GM19238 (cell line): Measurements from ENCODE around the gene RHOBTB3.

ENCODE experiments used
- DNase-seq: peaks from one replicate; pipeline ENCODE4 v3.0.0; 2011; ENCODE audit warnings: low spot score; ENCODE audit not compliant: insufficient read length

The RHOBTB3 gene

GRCh38 chr5:95839658-95840057 lies 108.5 kb downstream of the RHOBTB3 start:
- no peak for DNase-seq

DNA sequence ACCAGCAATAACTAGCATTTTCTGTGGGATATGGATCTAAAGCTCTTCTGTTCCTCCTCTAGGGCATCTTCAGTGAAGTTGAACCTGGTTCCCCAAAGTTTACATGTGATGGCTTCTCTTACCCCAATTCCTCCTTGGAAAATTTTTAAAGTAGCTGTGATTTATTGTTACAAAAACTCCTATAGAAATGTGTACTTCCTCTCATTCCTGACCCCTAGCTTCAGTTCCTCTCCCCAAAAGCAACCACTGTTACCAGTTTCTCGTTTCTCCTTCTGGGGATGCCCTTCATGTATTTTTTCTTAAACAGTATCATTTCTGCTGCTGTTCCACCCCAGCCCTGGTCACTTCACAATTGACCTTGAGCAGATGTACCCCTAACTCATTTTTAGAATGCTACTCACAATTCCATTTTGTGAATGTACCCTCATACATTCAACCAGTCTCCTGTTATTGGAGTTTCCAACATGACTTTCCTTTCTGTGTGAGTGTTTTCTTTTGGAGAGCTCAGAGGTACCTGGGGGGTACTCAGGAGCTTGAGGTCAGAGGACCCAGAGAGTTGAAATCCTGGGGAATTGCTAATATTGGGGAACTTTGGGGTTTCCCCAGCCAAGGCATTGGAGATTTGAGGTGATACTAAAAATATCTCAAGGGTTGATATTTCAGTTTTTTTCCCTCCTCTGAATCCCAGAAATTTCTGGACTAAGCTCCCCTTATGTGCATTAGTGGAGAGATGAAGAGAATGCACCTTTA lies 110.0 kb downstream of the RHOBTB3 start:
- DNase-seq, result no peak

DNA sequence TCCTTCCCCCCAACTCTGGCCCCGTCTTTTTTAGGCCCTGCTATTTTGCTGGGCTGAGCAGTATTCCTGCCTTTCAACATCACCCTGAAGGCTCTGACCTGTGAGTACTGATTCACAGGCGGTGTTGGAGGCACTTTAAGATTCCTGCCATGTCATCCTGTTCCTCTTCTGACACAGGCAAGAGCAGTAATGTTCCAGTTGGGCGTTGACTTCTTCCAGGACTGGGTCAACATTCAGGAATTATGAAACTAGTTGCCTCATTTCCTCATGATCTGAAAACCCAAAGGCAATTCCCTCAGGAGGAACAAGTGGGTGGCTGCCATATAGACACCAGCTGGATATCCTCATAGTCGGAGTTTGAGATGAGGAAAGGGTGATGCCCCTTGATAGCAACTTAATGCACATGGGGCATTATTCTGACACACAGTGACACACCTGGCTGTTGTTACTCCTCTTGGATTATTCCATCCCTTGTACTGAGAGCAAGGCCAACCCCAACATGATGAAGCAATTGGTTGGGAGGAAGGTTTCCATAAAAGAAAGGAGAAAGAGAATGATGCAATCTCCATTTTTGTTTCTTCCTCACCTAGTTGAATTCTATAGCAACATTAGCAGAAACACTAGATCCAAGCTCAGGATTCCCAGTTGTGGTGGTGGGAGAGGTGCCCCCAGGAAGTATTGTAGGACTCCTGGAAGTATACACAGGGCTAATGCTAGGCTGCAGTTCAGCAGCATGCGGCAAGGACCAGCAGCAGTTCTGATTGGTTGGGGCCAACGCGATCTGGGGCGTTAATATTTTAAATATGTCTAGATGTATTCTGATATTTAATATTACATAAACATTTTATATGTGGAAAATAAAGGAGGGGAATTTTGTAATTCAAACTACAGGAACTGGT lies 111.0 kb downstream of the RHOBTB3 start:
- no peak for DNase-seq

DNA sequence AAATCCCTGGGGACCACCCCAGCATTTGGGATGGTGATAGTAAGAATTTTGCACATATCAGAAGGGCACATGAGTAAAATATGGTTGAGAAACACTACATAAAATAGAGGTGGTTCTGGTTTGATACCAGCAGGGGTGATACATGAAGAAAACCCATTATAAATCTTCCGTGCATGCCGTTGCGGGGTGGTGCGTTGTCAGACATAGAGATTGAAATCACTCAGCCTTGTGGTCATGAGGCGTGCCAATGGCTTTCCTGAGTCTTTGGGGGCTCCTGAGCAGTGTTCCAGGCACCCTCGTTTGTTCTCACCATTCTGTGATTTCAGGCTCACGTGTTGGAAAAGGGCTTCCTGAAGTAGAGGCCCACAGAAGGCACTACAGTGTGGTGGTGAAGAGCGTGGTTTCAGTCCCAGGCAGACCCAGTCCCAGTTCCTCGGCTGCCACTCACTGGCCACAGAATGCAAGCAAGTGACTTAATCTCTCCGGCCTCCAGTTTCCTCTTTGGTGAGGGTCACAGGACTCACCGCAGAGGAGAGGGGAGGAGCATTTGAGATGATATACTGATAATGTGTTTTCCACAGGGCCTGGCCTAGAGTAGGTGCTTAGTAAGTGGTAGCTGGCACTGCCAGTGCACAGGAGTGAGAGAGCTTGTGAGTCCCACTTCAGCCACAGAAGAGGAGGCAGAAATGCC lies 111.9 kb downstream of the RHOBTB3 start:
- DNase-seq, result peak; percentile 67

GRCh38 chr5:95843733-95844223 lies 112.6 kb downstream of the RHOBTB3 start:
- no peak for DNase-seq

- DNase-seq, result no peak
These were observed 114.3 kb downstream of the RHOBTB3 start for GRCh38 chr5:95845391-95845790.
